22Rv1 (cell line): ENCODE data around the gene ATP8B1.
"Not testable (repeated sequence)": the region's sequence is repeated elsewhere in the genome, so short reads cannot be mapped to it uniquely, and the experiment has no call there.

Experiments used
- H3K27ac ChIP-seq: fragments of 450-650 bp; 2 replicates; pipeline ENCODE4 v1.5.1; 2017
- ZFX ChIP-seq: fragments of 450-650 bp; IDR thresholded peaks from 2 replicates; pipeline ENCODE4 v1.6.1; 2017; ENCODE audit warnings: antibody characterized with exemption, borderline replicate concordance
- TF ChIP-seq, protein P1 (sequence below): fragments of 450-650 bp; IDR thresholded peaks from 2 replicates; pipeline ENCODE4 v1.5.1; 2017; ENCODE audit warnings: mild to moderate bottlenecking

Gene ATP8B1

DNA sequence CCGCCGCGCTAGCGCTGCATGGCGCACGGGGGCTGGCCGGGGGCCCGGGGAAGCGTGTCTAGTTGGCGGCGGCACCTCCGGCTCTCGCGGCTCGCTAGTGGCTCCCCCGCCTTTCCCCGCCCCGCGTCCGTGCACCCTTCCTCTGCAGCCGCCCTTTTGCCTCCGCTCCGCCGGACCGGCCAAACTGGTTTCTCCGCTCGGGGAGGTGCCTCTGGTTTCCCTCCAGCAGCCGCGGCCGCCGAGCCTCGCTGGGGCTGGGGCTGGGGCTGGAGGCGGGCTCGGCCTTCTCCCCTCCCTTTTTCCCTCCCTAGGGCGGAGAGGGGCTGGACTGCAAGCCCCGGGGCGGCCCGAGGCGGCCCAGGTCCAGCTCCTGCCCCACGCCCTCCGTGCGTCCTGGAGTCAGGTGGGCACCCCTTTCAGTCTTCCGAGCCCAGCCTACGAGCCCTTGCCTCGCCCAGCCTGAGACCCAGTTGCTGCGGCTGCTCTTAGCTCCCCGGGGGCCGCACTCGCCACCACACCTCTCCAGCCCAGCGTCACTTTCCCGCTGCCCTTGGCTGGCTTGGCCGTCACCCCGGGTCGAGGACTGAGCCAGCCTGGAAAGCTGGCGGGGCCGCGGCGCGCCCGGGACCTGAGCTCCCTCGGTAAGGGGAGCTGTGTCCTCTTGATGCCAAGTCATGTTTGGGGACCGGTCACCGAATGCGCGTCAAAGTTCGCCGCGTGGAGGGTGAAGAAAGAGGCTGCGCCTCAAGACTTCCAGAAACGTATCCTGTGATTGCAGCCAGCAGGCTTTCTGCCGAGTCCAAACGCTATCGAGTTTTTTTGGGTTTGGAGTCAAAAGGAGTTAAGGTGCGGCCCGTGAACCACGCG, at the start of gene ATP8B1:
TSS of gene ATP8B1 (minus strand) at position 213 of the 867 bp plus-strand sequence. CDS start 71,508 bp downstream, outside the sequence.
- TF ChIP-seq, protein P1, sequence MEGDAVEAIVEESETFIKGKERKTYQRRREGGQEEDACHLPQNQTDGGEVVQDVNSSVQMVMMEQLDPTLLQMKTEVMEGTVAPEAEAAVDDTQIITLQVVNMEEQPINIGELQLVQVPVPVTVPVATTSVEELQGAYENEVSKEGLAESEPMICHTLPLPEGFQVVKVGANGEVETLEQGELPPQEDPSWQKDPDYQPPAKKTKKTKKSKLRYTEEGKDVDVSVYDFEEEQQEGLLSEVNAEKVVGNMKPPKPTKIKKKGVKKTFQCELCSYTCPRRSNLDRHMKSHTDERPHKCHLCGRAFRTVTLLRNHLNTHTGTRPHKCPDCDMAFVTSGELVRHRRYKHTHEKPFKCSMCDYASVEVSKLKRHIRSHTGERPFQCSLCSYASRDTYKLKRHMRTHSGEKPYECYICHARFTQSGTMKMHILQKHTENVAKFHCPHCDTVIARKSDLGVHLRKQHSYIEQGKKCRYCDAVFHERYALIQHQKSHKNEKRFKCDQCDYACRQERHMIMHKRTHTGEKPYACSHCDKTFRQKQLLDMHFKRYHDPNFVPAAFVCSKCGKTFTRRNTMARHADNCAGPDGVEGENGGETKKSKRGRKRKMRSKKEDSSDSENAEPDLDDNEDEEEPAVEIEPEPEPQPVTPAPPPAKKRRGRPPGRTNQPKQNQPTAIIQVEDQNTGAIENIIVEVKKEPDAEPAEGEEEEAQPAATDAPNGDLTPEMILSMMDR: no peak
- TF ChIP-seq ZFX: no peak
- H3K27ac ChIP-seq: peak within 1 kb of the TSS; percentile 81

DNA sequence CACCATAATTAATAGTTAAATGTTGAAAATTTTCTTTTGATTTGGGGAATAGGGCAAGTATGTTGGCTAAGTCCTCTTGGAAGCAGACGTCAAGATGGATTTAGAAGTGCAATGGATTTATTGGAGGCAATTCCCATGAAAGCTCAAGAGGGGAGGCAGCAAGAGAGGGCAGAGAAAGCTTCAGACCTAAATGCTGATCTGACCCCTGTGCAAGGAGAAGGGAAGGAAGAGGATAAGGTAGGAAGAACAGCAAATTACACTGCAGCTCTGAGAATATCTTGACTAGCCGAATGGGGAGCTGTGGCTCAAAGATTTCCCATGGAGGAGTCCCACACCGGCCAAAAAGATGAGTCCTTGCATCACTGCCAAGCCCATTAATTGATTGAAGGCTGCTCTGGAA, 46.9 kb upstream of the ATP8B1 start:
- no peak overlapping the region for H3K27ac ChIP-seq
- TF ChIP-seq, protein P1: no peak
- TF ChIP-seq ZFX: no peak

DNA sequence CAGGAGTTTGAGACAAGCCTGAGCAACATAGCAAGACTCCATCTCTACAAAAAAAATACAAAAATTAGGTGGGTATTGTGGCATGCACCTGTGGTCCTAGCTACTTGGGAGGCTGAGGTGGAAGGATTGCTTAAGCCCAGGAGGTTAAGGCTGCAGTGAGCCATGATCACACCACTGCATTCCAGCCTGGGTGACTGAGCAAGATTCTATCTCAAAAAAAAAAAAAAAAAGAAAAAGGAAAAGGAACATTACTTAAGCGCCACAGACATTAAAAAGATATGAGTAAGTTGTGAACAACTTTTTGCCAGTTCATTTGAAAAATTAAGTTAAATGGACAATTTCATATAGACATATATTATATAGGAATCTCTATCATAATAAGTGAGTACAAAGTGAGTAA, 45.3 kb upstream of the ATP8B1 start:
- H3K27ac ChIP-seq: not testable (repeated sequence)

DNA sequence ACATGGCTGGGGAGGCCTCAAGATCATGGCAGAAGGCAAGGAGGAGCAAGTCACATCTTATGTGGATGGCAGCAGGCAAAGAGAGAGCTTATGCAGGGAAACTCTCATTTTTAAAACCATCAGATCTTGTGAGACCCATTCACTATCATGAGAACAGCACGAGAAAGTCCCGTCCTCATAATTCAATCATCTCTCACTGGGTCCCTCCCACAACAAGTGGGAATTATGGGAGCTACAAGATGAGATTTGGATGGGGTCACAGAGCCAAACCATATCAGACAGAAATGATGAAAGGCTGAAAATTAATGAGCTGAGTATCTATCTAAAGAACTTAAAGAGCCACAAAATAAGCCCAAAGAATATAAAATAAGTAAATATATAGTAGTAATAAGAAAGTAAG, 44.3 kb upstream of the ATP8B1 start:
- H3K27ac ChIP-seq: not testable (repeated sequence)

DNA sequence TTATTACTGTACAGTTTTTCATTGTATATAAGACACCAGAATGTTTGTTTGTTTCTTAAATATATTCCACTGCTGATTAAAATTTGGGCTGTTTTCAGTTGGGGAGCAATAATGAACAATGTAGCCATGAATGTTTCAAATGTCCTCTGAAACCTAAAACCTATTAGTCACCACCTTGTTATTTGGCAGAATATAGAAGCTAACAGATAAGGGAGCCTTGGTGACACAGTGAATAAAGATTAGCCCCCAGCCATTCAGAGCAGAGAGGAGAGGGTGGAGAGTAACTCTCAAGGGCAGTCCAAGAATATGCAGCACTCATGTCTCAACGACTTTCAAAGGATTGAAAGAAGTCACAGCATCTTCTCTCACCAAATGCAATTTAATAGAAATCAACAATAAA, 43.1 kb upstream of the ATP8B1 start:
- H3K27ac ChIP-seq: no peak overlapping the region
- TF ChIP-seq, protein P1: no peak
- TF ChIP-seq ZFX: no peak

DNA sequence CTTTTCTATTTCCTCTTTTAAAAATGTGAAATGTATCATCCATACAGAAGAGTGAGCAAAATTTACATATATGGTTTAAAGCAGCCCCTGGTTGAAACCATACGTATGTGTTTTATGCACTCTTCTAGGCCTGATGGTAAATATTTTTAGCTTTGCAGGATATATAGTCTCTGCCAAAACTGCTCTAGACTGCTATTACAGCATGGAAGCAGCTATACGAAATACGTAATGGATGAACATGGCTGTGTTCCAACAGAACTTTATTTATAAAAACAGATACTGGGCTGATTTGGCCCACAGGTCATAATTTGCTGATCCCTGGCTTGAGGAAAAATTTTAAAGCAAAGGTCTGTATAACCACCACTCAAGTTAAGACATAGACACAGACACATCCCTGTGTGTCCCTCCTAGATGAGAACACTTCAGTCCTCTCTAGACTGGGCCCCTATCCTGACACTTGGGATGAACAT, 42.5 kb upstream of the ATP8B1 start:
- no peak for TF ChIP-seq ZFX
- TF ChIP-seq, protein P1: no peak
- H3K27ac ChIP-seq: no peak overlapping the region

DNA sequence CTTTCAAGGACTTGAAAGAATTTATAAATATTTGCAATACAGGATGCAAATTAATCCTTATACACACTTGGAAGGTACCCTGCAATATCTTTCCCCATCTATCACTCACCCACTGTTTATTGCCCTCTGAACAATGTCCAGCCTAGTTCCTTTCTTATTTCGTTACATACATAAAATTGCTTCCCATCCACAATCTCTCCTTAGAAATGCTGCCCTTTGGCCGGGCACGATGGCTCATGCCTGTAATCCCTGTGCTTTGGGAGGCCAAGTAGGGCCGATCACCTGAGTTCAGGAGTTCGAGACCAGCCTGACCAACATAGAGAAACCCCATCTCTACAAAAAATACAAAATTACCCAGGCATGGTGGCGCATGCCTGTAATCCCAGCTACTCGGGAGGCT, 41.2 kb upstream of the ATP8B1 start:
- TF ChIP-seq ZFX: no peak
- TF ChIP-seq, protein P1: no peak
- H3K27ac ChIP-seq: no peak overlapping the region

DNA sequence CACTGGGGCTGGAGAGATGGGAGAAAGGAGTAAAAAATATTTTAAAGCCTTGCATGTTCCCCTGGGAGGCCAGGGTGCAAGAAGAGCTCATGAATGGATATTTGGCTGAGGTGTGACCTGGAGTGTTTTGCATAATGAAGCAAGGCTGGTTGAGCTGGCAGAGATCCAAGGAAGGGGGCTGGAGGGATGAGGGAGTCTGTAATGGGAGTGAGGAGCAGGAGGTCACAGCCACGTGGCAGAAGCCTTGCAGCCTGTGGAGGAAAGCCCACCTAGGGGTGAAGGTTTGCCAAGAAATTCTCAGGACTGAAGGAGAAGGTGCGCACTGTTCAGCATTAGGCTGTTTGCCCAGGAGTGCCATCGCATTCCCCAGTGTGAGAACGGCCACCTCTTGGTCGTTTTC, 40.3 kb upstream of the ATP8B1 start:
- no peak for TF ChIP-seq ZFX
- TF ChIP-seq, protein P1: no peak
- H3K27ac ChIP-seq: no peak overlapping the region
